Measurements from ENCODE around the gene HSD17B4.

The HSD17B4 gene

DNA sequence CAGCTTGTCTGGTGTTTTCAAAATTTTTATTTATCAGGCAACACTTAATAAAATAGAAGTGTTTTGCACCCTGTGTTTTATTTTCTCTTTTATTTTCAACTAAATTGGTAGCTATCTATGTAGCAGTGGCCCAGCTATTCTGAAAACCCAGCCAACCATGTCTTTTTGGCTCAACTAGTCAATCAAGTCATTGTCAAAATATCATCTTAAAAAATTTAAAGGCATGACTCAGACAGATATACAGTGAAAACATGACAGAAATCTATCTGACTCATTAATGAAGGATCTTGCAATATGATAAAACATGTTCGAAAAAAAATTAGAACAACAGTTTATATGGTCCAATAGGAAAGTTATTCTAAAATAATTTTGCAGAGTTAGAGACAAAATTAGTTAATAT, 75.1 kb downstream of the HSD17B4 start:
- no peak overlapping the region for H3K4me3 ChIP-seq (ENCODE audit: low read length)
- H3K36me3 ChIP-seq (ENCODE audit: control insufficient read depth, insufficient read depth, low read length), result no peaks in the 10 kb centered on the region
- WGBS (ENCODE audit: insufficient coverage, insufficient read length), result no CpG with 5 or more reads among the region's 1 CpG
- no peaks in the 10 kb centered on the region for H3K9me3 ChIP-seq (ENCODE audit: control insufficient read depth, insufficient read depth, low read length)
- no peaks in the 10 kb centered on the region for H3K4me1 ChIP-seq (ENCODE audit: control insufficient read depth, insufficient read depth, low read length)
- H3K27me3 ChIP-seq (ENCODE audit: control insufficient read depth, insufficient read depth, low read length), result no peaks in the 10 kb centered on the region
- no peak overlapping the region for H3K27ac ChIP-seq (ENCODE audit: low read length)
- DNase-seq (ENCODE audit: low read depth, low spot score), result no peak

DNA sequence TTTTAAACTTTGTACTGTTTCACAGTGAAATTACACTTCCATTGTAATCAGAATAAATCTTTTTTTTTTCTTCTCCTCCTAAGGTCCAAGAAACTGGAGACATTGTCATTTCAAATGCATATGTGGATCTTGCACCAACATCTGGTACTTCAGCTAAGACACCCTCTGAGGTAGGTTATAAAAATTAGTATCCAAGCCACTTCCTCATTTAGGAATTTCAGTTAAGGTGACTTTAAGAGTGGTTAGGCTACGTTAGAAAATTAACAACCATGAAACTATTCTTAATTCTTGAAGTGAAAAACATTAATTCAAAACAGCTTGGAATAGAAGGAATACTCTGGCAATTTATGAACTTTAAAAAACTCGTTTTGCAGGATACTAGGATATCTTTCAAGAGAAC, 77.5 kb downstream of the HSD17B4 start:
- H3K9me3 ChIP-seq (ENCODE audit: control insufficient read depth, insufficient read depth, low read length), result no peaks in the 10 kb centered on the region
- DNase-seq (ENCODE audit: low read depth, low spot score), result no peak
- no peaks in the 10 kb centered on the region for H3K4me1 ChIP-seq (ENCODE audit: control insufficient read depth, insufficient read depth, low read length)
- no peak overlapping the region for H3K27ac ChIP-seq (ENCODE audit: low read length)
- no peaks in the 10 kb centered on the region for H3K36me3 ChIP-seq (ENCODE audit: control insufficient read depth, insufficient read depth, low read length)
- H3K4me3 ChIP-seq (ENCODE audit: low read length), result no peak overlapping the region
- no peaks in the 10 kb centered on the region for H3K27me3 ChIP-seq (ENCODE audit: control insufficient read depth, insufficient read depth, low read length)
- no CpG with 5 or more reads among the region's 2 CpGs for WGBS (ENCODE audit: insufficient coverage, insufficient read length)

DNA sequence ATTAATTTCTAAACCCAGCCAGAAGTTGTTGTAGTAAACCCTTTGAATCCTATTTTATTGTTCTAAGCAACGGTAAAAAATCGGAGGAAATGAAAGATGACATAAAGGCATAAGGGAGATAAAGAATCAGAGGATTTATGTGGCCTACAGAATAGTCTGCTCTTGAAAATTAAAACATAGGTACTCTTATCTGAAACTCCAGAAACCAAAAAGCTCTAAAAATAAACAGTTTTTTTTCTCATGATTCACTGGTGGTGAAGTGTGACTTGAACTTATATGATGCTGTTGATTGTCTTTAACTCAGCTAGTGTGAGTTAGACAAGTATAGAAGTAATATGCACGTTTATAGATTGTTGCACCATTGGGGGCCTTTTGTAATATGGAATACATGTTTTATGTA, 80.3 kb downstream of the HSD17B4 start:
- H3K4me3 ChIP-seq (ENCODE audit: low read length), result no peak overlapping the region
- no peak overlapping the region for H3K27ac ChIP-seq (ENCODE audit: low read length)
- H3K9me3 ChIP-seq (ENCODE audit: control insufficient read depth, insufficient read depth, low read length), result no peaks in the 10 kb centered on the region
- no peak for DNase-seq (ENCODE audit: low read depth, low spot score)
- no peaks in the 10 kb centered on the region for H3K27me3 ChIP-seq (ENCODE audit: control insufficient read depth, insufficient read depth, low read length)
- no peaks in the 10 kb centered on the region for H3K36me3 ChIP-seq (ENCODE audit: control insufficient read depth, insufficient read depth, low read length)
- no peaks in the 10 kb centered on the region for H3K4me1 ChIP-seq (ENCODE audit: control insufficient read depth, insufficient read depth, low read length)
- no CpG with 5 or more reads among the region's 3 CpGs for whole genome bisulfite sequencing (ENCODE audit: insufficient coverage, insufficient read length)

DNA sequence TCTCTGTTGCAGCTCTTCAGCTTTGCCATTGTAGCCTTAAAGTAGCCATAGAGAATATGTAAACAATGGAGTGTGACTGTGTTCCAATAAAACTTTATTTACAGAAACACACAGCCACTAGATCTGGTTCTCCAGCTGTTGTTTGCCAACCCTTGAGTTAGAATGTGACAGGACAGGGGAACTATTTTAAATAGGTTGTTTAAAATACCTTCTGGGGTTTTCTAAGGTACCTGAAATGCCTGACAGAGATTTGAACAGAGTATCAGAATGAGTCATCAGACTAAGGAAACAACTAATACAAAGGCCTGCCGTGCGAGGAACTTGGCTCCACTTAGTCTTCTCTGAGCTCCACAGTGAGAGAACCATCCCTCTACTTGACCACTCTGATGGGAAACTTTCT, 85.4 kb downstream of the HSD17B4 start:
- WGBS (ENCODE audit: insufficient coverage, insufficient read length), result no CpG with 5 or more reads among the region's 2 CpGs
- Histone ChIP-seq H3K27me3 (ENCODE audit: control insufficient read depth, insufficient read depth, low read length) (no peaks in the 10 kb centered on the region), H3K9me3 (ENCODE audit: control insufficient read depth, insufficient read depth, low read length) (no peaks in the 10 kb centered on the region), H3K27ac (ENCODE audit: low read length) (no peak overlapping the region), H3K36me3 (ENCODE audit: control insufficient read depth, insufficient read depth, low read length) (peaks cover 2% of the 10 kb centered on the region; the same call in 1 of the 2 replicates), H3K4me1 (ENCODE audit: control insufficient read depth, insufficient read depth, low read length) (no peaks in the 10 kb centered on the region), H3K4me3 (ENCODE audit: low read length) (no peak overlapping the region)
- no peak for DNase-seq (ENCODE audit: low read depth, low spot score)

DNA sequence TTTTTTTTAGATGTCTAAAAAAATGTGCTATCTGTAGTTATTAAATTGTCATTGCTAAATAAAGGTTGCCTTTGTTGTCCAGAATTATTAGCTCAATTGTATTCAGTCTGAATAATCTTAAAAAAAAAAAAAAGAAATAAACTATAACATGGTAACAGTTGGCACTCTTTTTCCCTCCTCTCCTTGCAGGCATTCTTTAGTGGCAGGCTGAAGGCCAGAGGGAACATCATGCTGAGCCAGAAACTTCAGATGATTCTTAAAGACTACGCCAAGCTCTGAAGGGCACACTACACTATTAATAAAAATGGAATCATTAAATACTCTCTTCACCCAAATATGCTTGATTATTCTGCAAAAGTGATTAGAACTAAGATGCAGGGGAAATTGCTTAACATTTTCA, 89.4 kb downstream of the HSD17B4 start:
- Histone ChIP-seq H3K4me1 (ENCODE audit: control insufficient read depth, insufficient read depth, low read length) (no peaks in the 10 kb centered on the region), H3K4me3 (ENCODE audit: low read length) (no peak overlapping the region), H3K27me3 (ENCODE audit: control insufficient read depth, insufficient read depth, low read length) (no peaks in the 10 kb centered on the region), H3K9me3 (ENCODE audit: control insufficient read depth, insufficient read depth, low read length) (no peaks in the 10 kb centered on the region), H3K36me3 (ENCODE audit: control insufficient read depth, insufficient read depth, low read length) (peaks cover 3% of the 10 kb centered on the region; the same call in 1 of the 2 replicates), H3K27ac (ENCODE audit: low read length) (no peak overlapping the region)
- no peak for DNase-seq (ENCODE audit: low read depth, low spot score)
- WGBS (ENCODE audit: insufficient coverage, insufficient read length), result no CpG with 5 or more reads among the region's 1 CpG

DNA sequence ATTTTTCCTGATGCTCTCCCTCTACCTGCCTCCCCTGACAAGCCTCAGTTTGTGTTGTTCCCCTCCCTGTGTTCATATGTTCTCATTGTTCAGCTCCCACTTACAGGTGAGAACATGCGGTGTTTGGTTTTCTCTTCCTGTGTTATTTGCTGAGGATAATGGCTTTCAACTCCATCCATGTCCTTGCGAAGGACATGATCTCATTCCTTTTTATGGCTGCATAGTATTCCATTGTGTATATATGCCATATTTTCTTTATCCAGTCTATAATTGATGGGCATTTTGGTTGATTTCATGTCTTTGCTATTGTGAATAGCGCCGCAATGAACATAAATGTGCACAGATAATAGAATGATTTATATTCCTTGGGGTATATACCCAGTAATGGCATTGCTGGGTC, 99.5 kb downstream of the HSD17B4 start:
- no peaks in the 10 kb centered on the region for H3K9me3 ChIP-seq (ENCODE audit: control insufficient read depth, insufficient read depth, low read length)
- no peak overlapping the region for H3K4me3 ChIP-seq (ENCODE audit: low read length)
- DNase-seq (ENCODE audit: low read depth, low spot score), result no peak
- no peak overlapping the region for H3K27ac ChIP-seq (ENCODE audit: low read length)
- no peaks in the 10 kb centered on the region for H3K27me3 ChIP-seq (ENCODE audit: control insufficient read depth, insufficient read depth, low read length)
- H3K4me1 ChIP-seq (ENCODE audit: control insufficient read depth, insufficient read depth, low read length), result no peaks in the 10 kb centered on the region
- no CpG with 5 or more reads among the region's 4 CpGs for WGBS (ENCODE audit: insufficient coverage, insufficient read length)
- H3K36me3 ChIP-seq (ENCODE audit: control insufficient read depth, insufficient read depth, low read length), result no peaks in the 10 kb centered on the region

DNA sequence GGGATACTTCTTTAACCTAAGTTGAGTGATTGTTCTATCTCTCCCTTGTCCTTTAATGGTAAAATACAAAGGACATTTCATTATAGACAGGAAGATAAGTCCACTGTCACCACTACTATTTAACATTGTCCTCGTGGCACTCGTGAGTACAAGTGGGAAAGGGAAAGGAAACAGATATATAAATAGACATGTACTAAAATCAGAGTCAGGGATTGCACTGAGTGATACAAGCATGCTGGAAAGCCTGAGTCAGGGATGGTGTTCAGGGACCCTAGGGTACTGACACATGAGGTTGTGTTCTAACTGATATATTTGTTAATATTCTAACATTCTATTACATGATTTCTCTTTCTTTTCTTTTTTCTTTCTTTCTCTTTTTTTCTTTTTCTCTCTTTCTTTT, 102.3 kb downstream of the HSD17B4 start:
- H3K36me3 ChIP-seq (ENCODE audit: control insufficient read depth, insufficient read depth, low read length), result no peaks in the 10 kb centered on the region
- no peak overlapping the region for H3K4me3 ChIP-seq (ENCODE audit: low read length)
- DNase-seq (ENCODE audit: low read depth, low spot score), result no peak
- no peaks in the 10 kb centered on the region for H3K27me3 ChIP-seq (ENCODE audit: control insufficient read depth, insufficient read depth, low read length)
- H3K9me3 ChIP-seq (ENCODE audit: control insufficient read depth, insufficient read depth, low read length), result no peaks in the 10 kb centered on the region
- WGBS (ENCODE audit: insufficient coverage, insufficient read length), result no CpG with 5 or more reads among the region's 2 CpGs
- no peaks in the 10 kb centered on the region for H3K4me1 ChIP-seq (ENCODE audit: control insufficient read depth, insufficient read depth, low read length)
- H3K27ac ChIP-seq (ENCODE audit: low read length), result no peak overlapping the region

DNA sequence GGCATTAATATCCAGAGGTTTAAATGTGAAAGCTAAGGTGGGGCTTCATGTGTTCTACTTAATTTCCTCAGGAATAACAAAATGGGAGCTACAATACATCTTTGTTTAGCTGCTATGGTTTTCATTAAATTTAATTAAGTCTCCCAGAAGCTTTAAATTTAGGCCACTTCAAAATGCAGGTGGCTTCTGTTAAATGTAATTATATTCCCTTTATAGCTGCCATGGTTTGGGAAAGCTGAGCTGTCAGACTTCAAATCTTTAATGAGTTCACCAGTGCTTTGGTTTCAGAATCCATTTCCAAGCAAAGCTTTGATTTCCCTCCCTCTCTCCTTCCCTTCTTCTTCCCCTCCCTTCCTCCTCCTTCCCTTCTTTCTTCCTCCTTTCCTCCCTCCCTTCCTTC, 118.6 kb downstream of the HSD17B4 start:
- no peaks in the 10 kb centered on the region for H3K36me3 ChIP-seq (ENCODE audit: control insufficient read depth, insufficient read depth, low read length)
- no peaks in the 10 kb centered on the region for H3K4me1 ChIP-seq (ENCODE audit: control insufficient read depth, insufficient read depth, low read length)
- no peak overlapping the region for H3K4me3 ChIP-seq (ENCODE audit: low read length)
- H3K27me3 ChIP-seq (ENCODE audit: control insufficient read depth, insufficient read depth, low read length), result no peaks in the 10 kb centered on the region
- H3K27ac ChIP-seq (ENCODE audit: low read length), result no peak overlapping the region
- H3K9me3 ChIP-seq (ENCODE audit: control insufficient read depth, insufficient read depth, low read length), result no peaks in the 10 kb centered on the region
- DNase-seq (ENCODE audit: low read depth, low spot score), result no peak

DNA sequence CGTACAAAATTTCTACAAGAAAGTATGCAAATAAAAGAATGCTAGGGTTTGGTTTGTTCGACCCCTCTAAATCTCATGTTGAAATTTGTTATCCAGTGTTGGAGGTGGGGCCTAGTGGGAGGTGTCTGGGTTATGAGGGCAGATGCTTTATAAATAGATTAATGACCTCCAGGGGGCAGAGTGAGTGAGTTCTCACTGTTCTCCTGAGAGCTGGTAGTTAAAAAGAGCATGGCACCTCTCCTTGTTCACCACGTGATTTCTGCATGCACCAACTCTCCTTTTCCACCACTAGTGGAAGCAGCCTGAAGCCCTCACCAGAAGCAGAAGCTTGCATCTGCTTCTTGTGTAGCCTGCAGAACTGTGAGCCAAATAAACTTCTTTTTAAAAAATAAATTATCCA, 126.6 kb downstream of the HSD17B4 start:
- Histone ChIP-seq H3K36me3 (ENCODE audit: control insufficient read depth, insufficient read depth, low read length) (no peaks in the 10 kb centered on the region), H3K4me3 (ENCODE audit: low read length) (no peak overlapping the region), H3K4me1 (ENCODE audit: control insufficient read depth, insufficient read depth, low read length) (no peaks in the 10 kb centered on the region), H3K27ac (ENCODE audit: low read length) (no peak overlapping the region), H3K27me3 (ENCODE audit: control insufficient read depth, insufficient read depth, low read length) (no peaks in the 10 kb centered on the region), H3K9me3 (ENCODE audit: control insufficient read depth, insufficient read depth, low read length) (no peaks in the 10 kb centered on the region)
- WGBS (ENCODE audit: insufficient coverage, insufficient read length), result no CpG with 5 or more reads among the region's 3 CpGs
- peak; percentile 61 for DNase-seq (ENCODE audit: low read depth, low spot score)

DNA sequence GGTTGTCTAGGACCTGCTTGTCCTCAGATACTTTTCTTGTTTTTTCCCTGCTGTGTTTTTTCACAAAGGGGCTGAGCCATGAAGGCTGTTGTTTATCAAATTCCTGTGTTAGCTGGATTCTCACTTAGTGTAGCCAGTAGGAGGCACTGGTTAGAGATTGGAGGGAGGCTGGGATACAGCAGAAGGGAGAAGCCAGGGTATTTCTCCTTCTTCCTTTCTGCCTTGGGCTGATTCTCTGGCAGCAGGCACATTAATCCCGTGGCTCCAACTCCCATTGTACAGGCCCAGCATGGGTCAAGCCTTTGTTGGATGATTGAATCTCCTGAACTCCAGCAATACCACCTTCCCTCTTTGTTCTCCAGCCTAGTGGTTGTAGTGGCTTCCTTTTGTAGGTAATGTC, 130.7 kb downstream of the HSD17B4 start:
- H3K9me3 ChIP-seq (ENCODE audit: control insufficient read depth, insufficient read depth, low read length), result no peaks in the 10 kb centered on the region
- no peaks in the 10 kb centered on the region for H3K27me3 ChIP-seq (ENCODE audit: control insufficient read depth, insufficient read depth, low read length)
- no peak overlapping the region for H3K4me3 ChIP-seq (ENCODE audit: low read length)
- no CpG with 5 or more reads among the region's 1 CpG for WGBS (ENCODE audit: insufficient coverage, insufficient read length)
- DNase-seq (ENCODE audit: low read depth, low spot score), result no peak
- H3K27ac ChIP-seq (ENCODE audit: low read length), result no peak overlapping the region
- no peaks in the 10 kb centered on the region for H3K4me1 ChIP-seq (ENCODE audit: control insufficient read depth, insufficient read depth, low read length)
- no peaks in the 10 kb centered on the region for H3K36me3 ChIP-seq (ENCODE audit: control insufficient read depth, insufficient read depth, low read length)

DNA sequence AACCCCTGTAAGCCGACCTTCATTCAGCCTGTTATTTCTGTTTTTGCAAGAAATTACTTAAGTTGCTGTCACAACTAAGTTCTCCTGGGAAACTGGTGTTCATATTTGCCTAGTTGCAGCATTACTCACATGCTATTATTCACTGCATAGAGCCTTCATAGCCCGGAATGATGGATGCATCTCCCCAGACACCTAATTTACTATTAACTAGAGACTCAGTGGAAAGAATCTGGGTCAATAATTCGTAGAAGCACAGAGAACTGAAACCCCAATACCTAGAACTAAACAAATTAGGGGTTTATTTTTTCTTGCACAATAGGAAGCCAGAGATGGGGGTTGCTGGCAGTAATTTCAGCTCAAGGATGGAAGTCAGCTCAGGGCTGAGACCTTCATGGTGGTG, 131.4 kb downstream of the HSD17B4 start:
- Histone ChIP-seq H3K36me3 (ENCODE audit: control insufficient read depth, insufficient read depth, low read length) (no peaks in the 10 kb centered on the region), H3K4me1 (ENCODE audit: control insufficient read depth, insufficient read depth, low read length) (no peaks in the 10 kb centered on the region), H3K9me3 (ENCODE audit: control insufficient read depth, insufficient read depth, low read length) (no peaks in the 10 kb centered on the region), H3K27ac (ENCODE audit: low read length) (no peak overlapping the region), H3K27me3 (ENCODE audit: control insufficient read depth, insufficient read depth, low read length) (no peaks in the 10 kb centered on the region), H3K4me3 (ENCODE audit: low read length) (no peak overlapping the region)
- no peak for DNase-seq (ENCODE audit: low read depth, low spot score)
- WGBS (ENCODE audit: insufficient coverage, insufficient read length), result no CpG with 5 or more reads among the region's 3 CpGs

All from iPS DF 6.9 (cell line).